GM23338 (cell line): Measurements from ENCODE around the gene YOD1. TPM values are rescaled to one million over a fixed set of nuclear protein-coding genes. Genes with fewer than 3 reads are reported as not detected.

Source experiments
- ATAC-seq: fragments of 200-7000 bp; cut with Tn5 transposase; 3 replicates; pipeline ENCODE4 v1.9.1; 2020
- DNase-seq: peaks from one replicate; pipeline ENCODE4 v3.0.0-alpha.2; 2015; ENCODE audit warnings: low spot score
- H2AFZ ChIP-seq: fragments of 200-600 bp; sonication (generic); 2 replicates; pipeline ENCODE4 v1.8.0; 2016; ENCODE audit warnings: antibody characterized with exemption, mild to moderate bottlenecking, moderate library complexity
- H3F3A ChIP-seq: fragments of 200-600 bp; sonication (generic); replicated peaks from 2 replicates; pipeline ENCODE4 v1.8.0; 2017; ENCODE audit warnings: antibody characterized with exemption, mixed run types, low read depth
- H3K27ac ChIP-seq: fragments of 200-600 bp; sonication (generic); 2 replicates; pipeline ENCODE4 v1.6.1; 2016; ENCODE audit warnings: low read depth
- H3K27me3 ChIP-seq: fragments of 200-600 bp; sonication (generic); 2 replicates; pipeline ENCODE4 v1.8.0; 2016; ENCODE audit warnings: mild to moderate bottlenecking, mixed run types, moderate library complexity; ENCODE audit not compliant: insufficient read depth
- H3K36me3 ChIP-seq: fragments of 200-600 bp; sonication (generic); 2 replicates; pipeline ENCODE4 v1.8.0; 2016; ENCODE audit warnings: mild to moderate bottlenecking; ENCODE audit not compliant: insufficient read depth
- H3K4me1 ChIP-seq: fragments of 200-600 bp; sonication (generic); 2 replicates; pipeline ENCODE4 v1.8.0; 2016; ENCODE audit warnings: mild to moderate bottlenecking, moderate library complexity; ENCODE audit not compliant: insufficient read depth
- H3K4me2 ChIP-seq: fragments of 200-600 bp; sonication (generic); 2 replicates; pipeline ENCODE4 v1.7.1; 2017; ENCODE audit warnings: mixed run types
- H3K4me3 ChIP-seq: fragments of 200-600 bp; sonication (generic); 2 replicates; pipeline ENCODE4 v1.6.1; 2016; ENCODE audit warnings: mixed run types
- H3K79me2 ChIP-seq: fragments of 200-600 bp; sonication (generic); replicated peaks from 2 replicates; pipeline ENCODE4 v1.8.0; 2017; ENCODE audit warnings: mild to moderate bottlenecking; ENCODE audit not compliant: insufficient read depth
- H3K9me2 ChIP-seq: fragments of 200-600 bp; sonication (generic); 2 replicates; pipeline ENCODE4 v1.8.0; 2017; ENCODE audit not compliant: insufficient read depth
- H4K20me1 ChIP-seq: fragments of 200-600 bp; sonication (generic); replicated peaks from 2 replicates; pipeline ENCODE4 v1.8.0; 2017; ENCODE audit warnings: mild to moderate bottlenecking; ENCODE audit not compliant: insufficient read depth
- H3K27ac Mint-ChIP-seq: 2 replicates; pipeline ENCODE4 v1.8.0; 2020; ENCODE audit warnings: inconsistent platforms, mild to moderate bottlenecking, moderate library complexity, mixed read lengths
- H3K27me3 Mint-ChIP-seq: 3 replicates; pipeline ENCODE4 v1.8.0; 2022; ENCODE audit warnings: low read depth, mild to moderate bottlenecking, moderate library complexity, mixed read lengths, inconsistent platforms; ENCODE audit not compliant: insufficient read depth, poor library complexity
- H3K36me3 Mint-ChIP-seq: 3 replicates; pipeline ENCODE4 v1.8.0; 2021; ENCODE audit warnings: low read depth, mild to moderate bottlenecking, inconsistent platforms, moderate library complexity, mixed read lengths
- H3K4me1 Mint-ChIP-seq: 3 replicates; pipeline ENCODE4 v1.8.0; 2020; ENCODE audit warnings: mild to moderate bottlenecking, inconsistent platforms, mixed read lengths
- H3K4me3 Mint-ChIP-seq: 3 replicates; pipeline ENCODE4 v1.8.0; 2021; ENCODE audit warnings: moderate library complexity, mild to moderate bottlenecking, inconsistent platforms, mixed read lengths
- H3K9me3 Mint-ChIP-seq: 3 replicates; pipeline ENCODE4 v1.8.0; 2020; ENCODE audit warnings: moderate library complexity, mild to moderate bottlenecking, inconsistent platforms, mixed read lengths
- CREB1 ChIP-seq: fragments of 250-450 bp; sonication (Bioruptor Pico); IDR thresholded peaks from 2 replicates; pipeline ENCODE4 v1.5.0; 2020; ENCODE audit warnings: low read depth, mild to moderate bottlenecking, moderate library complexity
- EZH2 ChIP-seq: fragments of 200-600 bp; sonication (generic); IDR thresholded peaks from one replicate; pipeline ENCODE4 v1.8.0; 2017; ENCODE audit warnings: antibody characterized with exemption, mild to moderate bottlenecking, low read depth; ENCODE audit not compliant: unreplicated experiment
- EZH2phosphoT487 ChIP-seq: fragments of 200-600 bp; sonication (generic); IDR thresholded peaks from one replicate; pipeline ENCODE4 v1.8.1; 2018; ENCODE audit warnings: antibody characterized with exemption; ENCODE audit not compliant: unreplicated experiment
- JUNB ChIP-seq: IDR thresholded peaks from one replicate; pipeline ENCODE4 v1.6.1; 2016; ENCODE audit warnings: antibody characterized with exemption; ENCODE audit not compliant: unreplicated experiment
- NANOG ChIP-seq: IDR thresholded peaks from 2 replicates; pipeline ENCODE4 v1.6.1; 2016; ENCODE audit warnings: antibody characterized with exemption, borderline replicate concordance
- POLR2AphosphoS5 ChIP-seq: IDR thresholded peaks from 2 replicates; pipeline ENCODE4 v1.6.1; 2016; ENCODE audit warnings: antibody characterized with exemption, low read depth
- STAT1 ChIP-seq: IDR thresholded peaks from one replicate; pipeline ENCODE4 v1.6.1; 2016; ENCODE audit warnings: antibody characterized with exemption; ENCODE audit not compliant: unreplicated experiment
- ZNF331 ChIP-seq: fragments of 250-450 bp; sonication (Bioruptor Pico); IDR thresholded peaks from 2 replicates; pipeline ENCODE4 v1.5.0; 2020; ENCODE audit warnings: low read depth, mild to moderate bottlenecking, moderate library complexity
- polyA plus RNA-seq: library from polyadenylated mRNA; unstranded; fragments of >200 nt; fragmentation: Nextera tagmentation; extraction: Ambion mirVana; gene quantifications from 2 replicates; pipeline ENCODE4 v1.2.1, GENCODE V29; 2016
- total RNA-seq: library from RNA; depleted of rRNA; stranded (reverse); fragments of >200 nt; shearing (Covaris generic); gene quantifications from 2 replicates; pipeline ENCODE4 v1.2.3, GENCODE V29; 2014
- TF ChIP-seq, protein P1 (sequence below): fragments of 250-450 bp; sonication (Bioruptor Pico); IDR thresholded peaks from 2 replicates; pipeline ENCODE4 v1.5.0; 2020; ENCODE audit warnings: mild to moderate bottlenecking, moderate library complexity
- TF ChIP-seq, protein P2 (sequence below), 2 experiments: fragments of 200-600 bp in 1 of 2; sonication (generic) in 1 of 2; conservative IDR thresholded peaks; 2 replicates each; pipeline versions ENCODE4 v1.5.1 to v1.6.1; 2016 to 2017; ENCODE audit warnings: antibody characterized with exemption in 2 of 2, low read depth in 2 of 2, mild to moderate bottlenecking in 2 of 2, moderate library complexity in 1 of 2
- TF ChIP-seq, protein P3 (sequence below): IDR thresholded peaks from 2 replicates; pipeline ENCODE4 v1.6.1; 2016; ENCODE audit warnings: antibody characterized with exemption

The YOD1 gene
- total and polyA plus RNA-seq, 2 experiments from 2014 or later, result 4.6 to 21.9 TPM

DNA sequence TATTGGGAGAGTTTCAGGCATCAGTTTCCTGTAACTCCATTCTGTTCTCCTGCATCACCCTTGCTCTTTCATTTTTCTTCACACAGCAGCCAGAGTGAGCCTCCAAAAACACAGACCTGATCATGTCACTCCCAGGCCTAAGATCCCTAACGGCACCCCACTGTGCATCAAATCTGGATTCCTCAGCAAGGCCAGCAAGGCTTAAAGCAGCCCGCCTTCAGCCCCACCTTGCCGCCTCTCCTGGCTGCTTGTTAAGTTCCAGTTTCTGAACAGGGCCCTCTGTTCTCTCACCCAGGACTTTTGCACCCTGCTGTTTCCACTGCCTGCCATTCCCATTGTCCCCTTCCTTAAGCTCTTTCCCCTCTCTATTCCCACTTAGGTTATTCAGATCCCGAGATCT lies 47.8 kb downstream of the YOD1 start:
- Histone ChIP-seq H3K4me1 (no peaks in the 10 kb centered on the region), H2AFZ (no peak overlapping the region), H3K27ac (no peak overlapping the region), H3K9me2 (no peaks in the 10 kb centered on the region), H3K4me2 (no peak overlapping the region), H3K36me3 (no peaks in the 10 kb centered on the region), H4K20me1 (no peaks in the 10 kb centered on the region), H3K79me2 (no peaks in the 10 kb centered on the region), H3F3A (no peaks in the 10 kb centered on the region), H3K27me3 (no peaks in the 10 kb centered on the region), H3K4me3 (no peak overlapping the region)
- H3K27ac Mint-ChIP-seq, result no peak overlapping the region
- no peak overlapping the region for H3K4me3 Mint-ChIP-seq
- ATAC-seq (peak; percentile 39), DNase-seq (no peak)
- TF ChIP-seq ZNF331 (CRISPR knock-in tag), result no peak
- no peaks in the 10 kb centered on the region for H3K36me3 Mint-ChIP-seq
- peaks cover 3% of the 10 kb centered on the region for H3K27me3 Mint-ChIP-seq
- H3K4me1 Mint-ChIP-seq, result peaks cover 8% of the 10 kb centered on the region; the same call in 2 of the 3 replicates
- H3K9me3 Mint-ChIP-seq, result no peaks in the 10 kb centered on the region

DNA sequence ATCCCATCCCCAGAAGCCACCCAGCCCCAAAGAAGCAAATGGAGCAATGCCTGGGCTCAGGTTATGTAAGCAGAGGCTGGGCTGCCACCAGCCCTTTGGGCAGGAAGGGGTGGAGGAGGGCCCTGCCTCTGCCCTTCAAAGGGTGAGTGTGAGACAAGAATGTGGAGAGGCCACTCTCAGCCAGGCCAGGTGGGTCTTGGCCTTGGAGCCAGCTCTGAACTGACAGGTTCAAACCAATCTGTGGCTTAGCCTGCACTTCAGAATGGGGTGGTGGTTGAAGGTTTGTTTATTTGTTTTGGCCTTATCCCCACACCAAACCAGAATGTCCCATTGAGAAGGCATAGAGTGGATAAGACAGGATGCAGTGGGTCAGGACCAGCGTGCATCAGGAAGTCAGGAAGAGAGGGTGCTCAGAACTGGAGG lies 48.3 kb downstream of the YOD1 start:
- no peak overlapping the region for H3K4me2 ChIP-seq
- no peaks in the 10 kb centered on the region for H3K27me3 ChIP-seq
- Mint-ChIP-seq H3K9me3 (no peaks in the 10 kb centered on the region), H3K36me3 (no peaks in the 10 kb centered on the region), H3K4me1 (peaks cover 8% of the 10 kb centered on the region; the same call in 2 of the 3 replicates), H3K4me3 (no peak overlapping the region), H3K27ac (no peak overlapping the region), H3K27me3 (peaks cover 3% of the 10 kb centered on the region)
- H3K9me2 ChIP-seq, result no peaks in the 10 kb centered on the region
- H3K4me3 ChIP-seq, result no peak overlapping the region
- H3F3A ChIP-seq, result no peaks in the 10 kb centered on the region
- no peaks in the 10 kb centered on the region for H3K36me3 ChIP-seq
- no peak overlapping the region for H3K27ac ChIP-seq
- H3K4me1 ChIP-seq, result no peaks in the 10 kb centered on the region
- H4K20me1 ChIP-seq, result no peaks in the 10 kb centered on the region
- DNase-seq (no peak), ATAC-seq (no peak)
- no peaks in the 10 kb centered on the region for H3K79me2 ChIP-seq
- no peak overlapping the region for H2AFZ ChIP-seq
- TF ChIP-seq NANOG (no peak), EZH2 (no peak), EZH2phosphoT487 (no peak), POLR2AphosphoS5 (no peak), STAT1 (no peak), CREB1 (no peak), ZNF331 (CRISPR knock-in tag) (no peak), JUNB (no peak)
- TF ChIP-seq, protein P1, sequence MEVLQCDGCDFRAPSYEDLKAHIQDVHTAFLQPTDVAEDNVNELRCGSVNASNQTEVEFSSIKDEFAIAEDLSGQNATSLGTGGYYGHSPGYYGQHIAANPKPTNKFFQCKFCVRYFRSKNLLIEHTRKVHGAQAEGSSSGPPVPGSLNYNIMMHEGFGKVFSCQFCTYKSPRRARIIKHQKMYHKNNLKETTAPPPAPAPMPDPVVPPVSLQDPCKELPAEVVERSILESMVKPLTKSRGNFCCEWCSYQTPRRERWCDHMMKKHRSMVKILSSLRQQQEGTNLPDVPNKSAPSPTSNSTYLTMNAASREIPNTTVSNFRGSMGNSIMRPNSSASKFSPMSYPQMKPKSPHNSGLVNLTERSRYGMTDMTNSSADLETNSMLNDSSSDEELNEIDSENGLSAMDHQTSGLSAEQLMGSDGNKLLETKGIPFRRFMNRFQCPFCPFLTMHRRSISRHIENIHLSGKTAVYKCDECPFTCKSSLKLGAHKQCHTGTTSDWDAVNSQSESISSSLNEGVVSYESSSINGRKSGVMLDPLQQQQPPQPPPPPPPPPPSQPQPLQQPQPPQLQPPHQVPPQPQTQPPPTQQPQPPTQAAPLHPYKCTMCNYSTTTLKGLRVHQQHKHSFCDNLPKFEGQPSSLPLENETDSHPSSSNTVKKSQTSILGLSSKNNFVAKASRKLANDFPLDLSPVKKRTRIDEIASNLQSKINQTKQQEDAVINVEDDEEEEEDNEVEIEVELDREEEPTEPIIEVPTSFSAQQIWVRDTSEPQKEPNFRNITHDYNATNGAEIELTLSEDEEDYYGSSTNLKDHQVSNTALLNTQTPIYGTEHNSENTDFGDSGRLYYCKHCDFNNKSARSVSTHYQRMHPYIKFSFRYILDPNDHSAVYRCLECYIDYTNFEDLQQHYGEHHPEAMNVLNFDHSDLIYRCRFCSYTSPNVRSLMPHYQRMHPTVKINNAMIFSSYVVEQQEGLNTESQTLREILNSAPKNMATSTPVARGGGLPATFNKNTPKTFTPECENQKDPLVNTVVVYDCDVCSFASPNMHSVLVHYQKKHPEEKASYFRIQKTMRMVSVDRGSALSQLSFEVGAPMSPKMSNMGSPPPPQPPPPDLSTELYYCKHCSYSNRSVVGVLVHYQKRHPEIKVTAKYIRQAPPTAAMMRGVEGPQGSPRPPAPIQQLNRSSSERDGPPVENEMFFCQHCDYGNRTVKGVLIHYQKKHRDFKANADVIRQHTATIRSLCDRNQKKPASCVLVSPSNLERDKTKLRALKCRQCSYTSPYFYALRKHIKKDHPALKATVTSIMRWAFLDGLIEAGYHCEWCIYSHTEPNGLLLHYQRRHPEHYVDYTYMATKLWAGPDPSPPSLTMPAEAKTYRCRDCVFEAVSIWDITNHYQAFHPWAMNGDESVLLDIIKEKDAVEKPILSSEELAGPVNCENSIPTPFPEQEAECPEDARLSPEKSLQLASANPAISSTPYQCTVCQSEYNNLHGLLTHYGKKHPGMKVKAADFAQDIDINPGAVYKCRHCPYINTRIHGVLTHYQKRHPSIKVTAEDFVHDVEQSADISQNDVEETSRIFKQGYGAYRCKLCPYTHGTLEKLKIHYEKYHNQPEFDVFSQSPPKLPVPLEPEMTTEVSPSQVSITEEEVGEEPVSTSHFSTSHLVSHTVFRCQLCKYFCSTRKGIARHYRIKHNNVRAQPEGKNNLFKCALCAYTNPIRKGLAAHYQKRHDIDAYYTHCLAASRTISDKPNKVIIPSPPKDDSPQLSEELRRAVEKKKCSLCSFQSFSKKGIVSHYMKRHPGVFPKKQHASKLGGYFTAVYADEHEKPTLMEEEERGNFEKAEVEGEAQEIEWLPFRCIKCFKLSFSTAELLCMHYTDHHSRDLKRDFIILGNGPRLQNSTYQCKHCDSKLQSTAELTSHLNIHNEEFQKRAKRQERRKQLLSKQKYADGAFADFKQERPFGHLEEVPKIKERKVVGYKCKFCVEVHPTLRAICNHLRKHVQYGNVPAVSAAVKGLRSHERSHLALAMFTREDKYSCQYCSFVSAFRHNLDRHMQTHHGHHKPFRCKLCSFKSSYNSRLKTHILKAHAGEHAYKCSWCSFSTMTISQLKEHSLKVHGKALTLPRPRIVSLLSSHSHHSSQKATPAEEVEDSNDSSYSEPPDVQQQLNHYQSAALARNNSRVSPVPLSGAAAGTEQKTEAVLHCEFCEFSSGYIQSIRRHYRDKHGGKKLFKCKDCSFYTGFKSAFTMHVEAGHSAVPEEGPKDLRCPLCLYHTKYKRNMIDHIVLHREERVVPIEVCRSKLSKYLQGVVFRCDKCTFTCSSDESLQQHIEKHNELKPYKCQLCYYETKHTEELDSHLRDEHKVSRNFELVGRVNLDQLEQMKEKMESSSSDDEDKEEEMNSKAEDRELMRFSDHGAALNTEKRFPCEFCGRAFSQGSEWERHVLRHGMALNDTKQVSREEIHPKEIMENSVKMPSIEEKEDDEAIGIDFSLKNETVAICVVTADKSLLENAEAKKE (CRISPR knock-in tag), result no peak
- TF ChIP-seq, protein P2, sequence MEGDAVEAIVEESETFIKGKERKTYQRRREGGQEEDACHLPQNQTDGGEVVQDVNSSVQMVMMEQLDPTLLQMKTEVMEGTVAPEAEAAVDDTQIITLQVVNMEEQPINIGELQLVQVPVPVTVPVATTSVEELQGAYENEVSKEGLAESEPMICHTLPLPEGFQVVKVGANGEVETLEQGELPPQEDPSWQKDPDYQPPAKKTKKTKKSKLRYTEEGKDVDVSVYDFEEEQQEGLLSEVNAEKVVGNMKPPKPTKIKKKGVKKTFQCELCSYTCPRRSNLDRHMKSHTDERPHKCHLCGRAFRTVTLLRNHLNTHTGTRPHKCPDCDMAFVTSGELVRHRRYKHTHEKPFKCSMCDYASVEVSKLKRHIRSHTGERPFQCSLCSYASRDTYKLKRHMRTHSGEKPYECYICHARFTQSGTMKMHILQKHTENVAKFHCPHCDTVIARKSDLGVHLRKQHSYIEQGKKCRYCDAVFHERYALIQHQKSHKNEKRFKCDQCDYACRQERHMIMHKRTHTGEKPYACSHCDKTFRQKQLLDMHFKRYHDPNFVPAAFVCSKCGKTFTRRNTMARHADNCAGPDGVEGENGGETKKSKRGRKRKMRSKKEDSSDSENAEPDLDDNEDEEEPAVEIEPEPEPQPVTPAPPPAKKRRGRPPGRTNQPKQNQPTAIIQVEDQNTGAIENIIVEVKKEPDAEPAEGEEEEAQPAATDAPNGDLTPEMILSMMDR (conservative IDR thresholded peaks at IDR 0.05; ENCODE audit: low read depth in 2 of 2), result no peak
- TF ChIP-seq, protein P3, sequence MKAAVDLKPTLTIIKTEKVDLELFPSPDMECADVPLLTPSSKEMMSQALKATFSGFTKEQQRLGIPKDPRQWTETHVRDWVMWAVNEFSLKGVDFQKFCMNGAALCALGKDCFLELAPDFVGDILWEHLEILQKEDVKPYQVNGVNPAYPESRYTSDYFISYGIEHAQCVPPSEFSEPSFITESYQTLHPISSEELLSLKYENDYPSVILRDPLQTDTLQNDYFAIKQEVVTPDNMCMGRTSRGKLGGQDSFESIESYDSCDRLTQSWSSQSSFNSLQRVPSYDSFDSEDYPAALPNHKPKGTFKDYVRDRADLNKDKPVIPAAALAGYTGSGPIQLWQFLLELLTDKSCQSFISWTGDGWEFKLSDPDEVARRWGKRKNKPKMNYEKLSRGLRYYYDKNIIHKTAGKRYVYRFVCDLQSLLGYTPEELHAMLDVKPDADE, result no peak
